ENCODE data around the gene TESK2.

The TESK2 gene

GRCh38 chr1:45337630-45338325, 153.2 kb downstream of the TESK2 start:
- H3K14ac ChIP-seq (ENCODE audit: low read length) = no peak overlapping the region
- peaks cover 6 to 12% of the 10 kb centered on the region in 2 donors for H3K4me1 ChIP-seq (ENCODE audit: control insufficient read depth in 2 of 2, insufficient read depth in 1 of 2, low read depth in 1 of 2, low read length in 2 of 2)
- no peak overlapping the region for H3K4ac ChIP-seq (ENCODE audit: low read length)
- DNase-seq (ENCODE audit: low spot score) = no peak
- H3K9me3 ChIP-seq (replicated peaks in 1 of 2; ENCODE audit: control insufficient read depth in 2 of 2, insufficient read depth in 1 of 2, low read depth in 1 of 2, low read length in 2 of 2) = peaks cover 0 to 2% of the 10 kb centered on the region in 2 donors
- H3K27ac ChIP-seq (replicated peaks; ENCODE audit: low read length) = no peak overlapping the region
- no peak overlapping the region for H3K18ac ChIP-seq (ENCODE audit: low read length)
- H4K8ac ChIP-seq (ENCODE audit: low read depth, low read length) = no peak overlapping the region
- H2BK120ac ChIP-seq (ENCODE audit: low read depth, low read length) = no peak overlapping the region
- H4K91ac ChIP-seq (ENCODE audit: low read depth, low read length, poor library complexity) = no peak overlapping the region
- no CpG with 5 or more reads among the region's 3 CpGs for WGBS, 2 donors (ENCODE audit: extremely low coverage in 2 of 2, insufficient read length in 2 of 2, insufficient replicate concordance in 1 of 2)
- no peaks in the 10 kb centered on the region for H3K27me3 ChIP-seq (ENCODE audit: control insufficient read depth in 3 of 3, insufficient read depth in 3 of 3, low read depth in 1 of 3, low read length in 3 of 3)
- H3K4me3 ChIP-seq (ENCODE audit: low read length in 2 of 2) = no peak overlapping the region
- H3K4me2 ChIP-seq (ENCODE audit: insufficient read depth, low read length, poor library complexity, severe bottlenecking) = no peak overlapping the region
- H2AFZ ChIP-seq (ENCODE audit: low read length) = no peak overlapping the region
- no peak overlapping the region for H3K9ac ChIP-seq (ENCODE audit: low read depth, low read length, poor library complexity)
- H3K79me1 ChIP-seq (ENCODE audit: low read depth, low read length) = peaks cover 11% of the 10 kb centered on the region
- H2BK5ac ChIP-seq (ENCODE audit: low read length) = no peak overlapping the region
- no peak overlapping the region for H2BK12ac ChIP-seq (ENCODE audit: low read length)
- H3K36me3 ChIP-seq (replicated peaks in 1 of 2; ENCODE audit: control insufficient read depth in 2 of 2, insufficient read depth in 2 of 2, low read length in 2 of 2) = peaks cover 25 to 56% of the 10 kb centered on the region in 2 donors
- H2AK5ac ChIP-seq (ENCODE audit: low read depth, low read length) = no peak overlapping the region
- no peak overlapping the region for H3K23ac ChIP-seq (ENCODE audit: low read depth, low read length, poor library complexity)
- no peak overlapping the region for H2BK15ac ChIP-seq (ENCODE audit: low read length)

GRCh38 chr1:45335855-45336324, 155.1 kb downstream of the TESK2 start:
- Histone ChIP-seq H3K9ac (ENCODE audit: low read depth, low read length, poor library complexity) (no peak overlapping the region), H2BK15ac (ENCODE audit: low read length) (no peak overlapping the region), H3K9me3 (replicated peaks in 1 of 2; ENCODE audit: control insufficient read depth in 2 of 2, insufficient read depth in 1 of 2, low read depth in 1 of 2, low read length in 2 of 2) (peaks cover 0 to 2% of the 10 kb centered on the region in 2 donors), H3K79me1 (ENCODE audit: low read depth, low read length) (peaks cover 8% of the 10 kb centered on the region), H4K8ac (ENCODE audit: low read depth, low read length) (no peak overlapping the region), H3K4me1 (ENCODE audit: control insufficient read depth in 2 of 2, insufficient read depth in 1 of 2, low read depth in 1 of 2, low read length in 2 of 2) (peaks cover 4 to 7% of the 10 kb centered on the region in 2 donors), H3K27me3 (ENCODE audit: control insufficient read depth in 3 of 3, insufficient read depth in 3 of 3, low read depth in 1 of 3, low read length in 3 of 3) (no peaks in the 10 kb centered on the region), H2BK12ac (ENCODE audit: low read length) (no peak overlapping the region), H2AK5ac (ENCODE audit: low read depth, low read length) (no peak overlapping the region), H2BK120ac (ENCODE audit: low read depth, low read length) (no peak overlapping the region), H3K4me3 (ENCODE audit: low read length in 2 of 2) (no peak overlapping the region), H3K18ac (ENCODE audit: low read length) (no peak overlapping the region), H3K4ac (ENCODE audit: low read length) (no peak overlapping the region), H3K23ac (ENCODE audit: low read depth, low read length, poor library complexity) (no peak overlapping the region), H4K91ac (ENCODE audit: low read depth, low read length, poor library complexity) (no peak overlapping the region), H3K36me3 (replicated peaks in 1 of 2; ENCODE audit: control insufficient read depth in 2 of 2, insufficient read depth in 2 of 2, low read length in 2 of 2) (peaks cover 28 to 56% of the 10 kb centered on the region in 2 donors), H2AFZ (ENCODE audit: low read length) (no peak overlapping the region), H3K14ac (ENCODE audit: low read length) (no peak overlapping the region), H3K4me2 (ENCODE audit: insufficient read depth, low read length, poor library complexity, severe bottlenecking) (no peak overlapping the region), H3K27ac (replicated peaks; ENCODE audit: low read length) (no peak overlapping the region), H2BK5ac (ENCODE audit: low read length) (no peak overlapping the region)
- WGBS, 2 donors (ENCODE audit: extremely low coverage in 2 of 2, insufficient read length in 2 of 2, insufficient replicate concordance in 1 of 2) = no CpG with 5 or more reads among the region's 4 CpGs
- DNase-seq (ENCODE audit: low spot score) = no peak

GRCh38 chr1:45334308-45335245, 156.4 kb downstream of the TESK2 start:
- Histone ChIP-seq H2BK5ac (ENCODE audit: low read length) (no peak overlapping the region), H4K8ac (ENCODE audit: low read depth, low read length) (no peak overlapping the region), H3K27ac (replicated peaks; ENCODE audit: low read length) (no peak overlapping the region), H3K4me1 (ENCODE audit: control insufficient read depth in 2 of 2, insufficient read depth in 1 of 2, low read depth in 1 of 2, low read length in 2 of 2) (peaks cover 3 to 4% of the 10 kb centered on the region in 2 donors), H3K4ac (ENCODE audit: low read length) (no peak overlapping the region), H3K27me3 (ENCODE audit: control insufficient read depth in 3 of 3, insufficient read depth in 3 of 3, low read depth in 1 of 3, low read length in 3 of 3) (no peaks in the 10 kb centered on the region), H3K18ac (ENCODE audit: low read length) (no peak overlapping the region), H3K9ac (ENCODE audit: low read depth, low read length, poor library complexity) (no peak overlapping the region), H2AK5ac (ENCODE audit: low read depth, low read length) (no peak overlapping the region), H3K4me3 (ENCODE audit: low read length in 2 of 2) (no peak overlapping the region), H3K9me3 (replicated peaks in 1 of 2; ENCODE audit: control insufficient read depth in 2 of 2, insufficient read depth in 1 of 2, low read depth in 1 of 2, low read length in 2 of 2) (peaks cover 0 to 2% of the 10 kb centered on the region in 2 donors), H3K14ac (ENCODE audit: low read length) (no peak overlapping the region), H2AFZ (ENCODE audit: low read length) (no peak overlapping the region), H3K4me2 (ENCODE audit: insufficient read depth, low read length, poor library complexity, severe bottlenecking) (no peak overlapping the region), H4K91ac (ENCODE audit: low read depth, low read length, poor library complexity) (no peak overlapping the region), H2BK12ac (ENCODE audit: low read length) (no peak overlapping the region), H3K36me3 (replicated peaks in 1 of 2; ENCODE audit: control insufficient read depth in 2 of 2, insufficient read depth in 2 of 2, low read length in 2 of 2) (peaks cover 31 to 66% of the 10 kb centered on the region in 2 donors), H3K79me1 (ENCODE audit: low read depth, low read length) (peaks cover 6% of the 10 kb centered on the region), H2BK15ac (ENCODE audit: low read length) (no peak overlapping the region), H3K23ac (ENCODE audit: low read depth, low read length, poor library complexity) (no peak overlapping the region), H2BK120ac (ENCODE audit: low read depth, low read length) (no peak overlapping the region)
- no peak for DNase-seq (ENCODE audit: low spot score)
- no CpG with 5 or more reads among the region's 9 CpGs for WGBS, 2 donors (ENCODE audit: extremely low coverage in 2 of 2, insufficient read length in 2 of 2, insufficient replicate concordance in 1 of 2)

GRCh38 chr1:45332346-45332720, 158.6 kb downstream of the TESK2 start:
- H2BK15ac ChIP-seq (ENCODE audit: low read length) = no peak overlapping the region
- no peak overlapping the region for H3K4me3 ChIP-seq (ENCODE audit: low read length in 2 of 2)
- H3K18ac ChIP-seq (ENCODE audit: low read length) = no peak overlapping the region
- H2BK120ac ChIP-seq (ENCODE audit: low read depth, low read length) = no peak overlapping the region
- H2BK5ac ChIP-seq (ENCODE audit: low read length) = no peak overlapping the region
- peaks cover 0 to 17% of the 10 kb centered on the region in 2 donors for H3K4me1 ChIP-seq (ENCODE audit: control insufficient read depth in 2 of 2, insufficient read depth in 1 of 2, low read depth in 1 of 2, low read length in 2 of 2)
- no peak overlapping the region for H2AK5ac ChIP-seq (ENCODE audit: low read depth, low read length)
- H2AFZ ChIP-seq (ENCODE audit: low read length) = no peak overlapping the region
- H4K8ac ChIP-seq (ENCODE audit: low read depth, low read length) = no peak overlapping the region
- no CpG with 5 or more reads among the region's 10 CpGs for WGBS, 2 donors (ENCODE audit: extremely low coverage in 2 of 2, insufficient read length in 2 of 2, insufficient replicate concordance in 1 of 2)
- no peak overlapping the region for H3K4ac ChIP-seq (ENCODE audit: low read length)
- H3K27me3 ChIP-seq (ENCODE audit: control insufficient read depth in 3 of 3, insufficient read depth in 3 of 3, low read depth in 1 of 3, low read length in 3 of 3) = no peaks in the 10 kb centered on the region
- DNase-seq (ENCODE audit: low spot score) = no peak
- no peak overlapping the region for H3K23ac ChIP-seq (ENCODE audit: low read depth, low read length, poor library complexity)
- no peaks in the 10 kb centered on the region for H3K9me3 ChIP-seq (replicated peaks in 1 of 2; ENCODE audit: control insufficient read depth in 2 of 2, insufficient read depth in 1 of 2, low read depth in 1 of 2, low read length in 2 of 2)
- peaks cover 28 to 74% of the 10 kb centered on the region in 2 donors for H3K36me3 ChIP-seq (replicated peaks in 1 of 2; ENCODE audit: control insufficient read depth in 2 of 2, insufficient read depth in 2 of 2, low read length in 2 of 2)
- H3K14ac ChIP-seq (ENCODE audit: low read length) = no peak overlapping the region
- H3K4me2 ChIP-seq (ENCODE audit: insufficient read depth, low read length, poor library complexity, severe bottlenecking) = no peak overlapping the region
- H2BK12ac ChIP-seq (ENCODE audit: low read length) = no peak overlapping the region
- H4K91ac ChIP-seq (ENCODE audit: low read depth, low read length, poor library complexity) = no peak overlapping the region
- H3K9ac ChIP-seq (ENCODE audit: low read depth, low read length, poor library complexity) = no peak overlapping the region
- no peak overlapping the region for H3K27ac ChIP-seq (replicated peaks; ENCODE audit: low read length)
- peaks cover 3% of the 10 kb centered on the region for H3K79me1 ChIP-seq (ENCODE audit: low read depth, low read length)

Data from neuronal stem cell (in vitro differentiated cells).